ENCODE measurements around the gene KCNJ6.
A peak's percentile ranks its signal among the peaks of the same experiment; 100 is the strongest.
"Not testable (repeated sequence)": the region's sequence is repeated elsewhere in the genome, so short reads cannot be mapped to it uniquely, and the experiment has no call there.

The KCNJ6 gene

GRCh38 chr21:37712569-37712934, 203.7 kb downstream of the KCNJ6 start:
- not testable (repeated sequence) for DNase-seq

GRCh38 chr21:37711836-37712568, 204.3 kb downstream of the KCNJ6 start:
- DNase-seq: peak; percentile 78

- DNase-seq: no peak
Measured at GRCh38 chr21:37711286-37711829, 204.9 kb downstream of the KCNJ6 start.

GRCh38 chr21:37710546-37711285, 205.5 kb downstream of the KCNJ6 start:
- no peak for DNase-seq

- DNase-seq: no peak
Measured at GRCh38 chr21:37704751-37705150, 211.5 kb downstream of the KCNJ6 start.

- DNase-seq: no peak
Measured at GRCh38 chr21:37702241-37702640, 214.0 kb downstream of the KCNJ6 start.

- peak; percentile 73 for DNase-seq
Measured at GRCh38 chr21:37700641-37701202, 215.5 kb downstream of the KCNJ6 start.

GRCh38 chr21:37699024-37699775, 217.1 kb downstream of the KCNJ6 start:
- no peak for DNase-seq

- no peak for DNase-seq
Measured at GRCh38 chr21:37696936-37697335, 219.3 kb downstream of the KCNJ6 start.

- DNase-seq: no peak
Measured at GRCh38 chr21:37695111-37695510, 221.1 kb downstream of the KCNJ6 start.

GRCh38 chr21:37688952-37689659, 227.2 kb downstream of the KCNJ6 start:
- no peak for DNase-seq

- DNase-seq: peak; percentile 49
Measured at GRCh38 chr21:37686991-37687810, 229.1 kb downstream of the KCNJ6 start.

- no peak for DNase-seq
Measured at GRCh38 chr21:37684547-37684946, 231.7 kb downstream of the KCNJ6 start.

GRCh38 chr21:37684115-37684493, 232.2 kb downstream of the KCNJ6 start:
- DNase-seq: no peak

- DNase-seq: no peak
Measured at GRCh38 chr21:37683396-37684114, 232.7 kb downstream of the KCNJ6 start.

- DNase-seq: no peak
Measured at GRCh38 chr21:37682966-37683365, 233.3 kb downstream of the KCNJ6 start.

- no peak for DNase-seq
Measured at GRCh38 chr21:37677006-37677405, 239.3 kb downstream of the KCNJ6 start.

- DNase-seq: peak; percentile 66
Measured at GRCh38 chr21:37675202-37675801, 241.0 kb downstream of the KCNJ6 start.

- DNase-seq: no peak
Measured at GRCh38 chr21:37673801-37674575, 242.3 kb downstream of the KCNJ6 start.

- DNase-seq: no peak
Measured at GRCh38 chr21:37671381-37671780, 244.9 kb downstream of the KCNJ6 start.

Data from suppressor macrophage treated with lipopolysaccharide for 4 hours (primary cell).